SIG-M5 (cell line): ENCODE measurements around the gene RPS6KA5.
"Not testable (repeated sequence)": the region's sequence is repeated elsewhere in the genome, so short reads cannot be mapped to it uniquely, and the experiment has no call there.

ENCODE experiments used
- DNase-seq: peaks from one replicate; lab custom pipeline; 2025; lab: John Stamatoyannopoulos, UW

The RPS6KA5 gene

GRCh38 chr14:90870950-90871604 lies 189.4 kb downstream of the RPS6KA5 start:
- no peak for DNase-seq

DNA sequence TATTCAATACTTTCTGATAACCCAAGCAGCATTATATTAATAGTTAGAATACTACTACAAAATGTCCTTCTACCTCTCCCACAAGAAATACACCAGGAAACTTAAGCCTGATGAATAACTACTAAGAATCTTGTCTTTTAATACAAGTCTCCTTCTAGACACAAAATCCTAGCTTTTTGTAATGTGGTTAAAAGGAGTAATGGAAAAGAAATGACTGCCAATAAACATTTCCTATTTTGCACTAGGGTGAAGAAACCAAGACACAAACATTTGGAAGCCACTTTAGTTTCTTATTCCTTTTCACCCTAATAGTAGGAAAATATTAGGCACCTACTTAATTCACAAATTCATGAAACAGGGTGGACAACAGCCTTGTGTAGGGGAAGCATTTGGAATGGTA lies 192.9 kb downstream of the RPS6KA5 start:
- no peak for DNase-seq

DNA sequence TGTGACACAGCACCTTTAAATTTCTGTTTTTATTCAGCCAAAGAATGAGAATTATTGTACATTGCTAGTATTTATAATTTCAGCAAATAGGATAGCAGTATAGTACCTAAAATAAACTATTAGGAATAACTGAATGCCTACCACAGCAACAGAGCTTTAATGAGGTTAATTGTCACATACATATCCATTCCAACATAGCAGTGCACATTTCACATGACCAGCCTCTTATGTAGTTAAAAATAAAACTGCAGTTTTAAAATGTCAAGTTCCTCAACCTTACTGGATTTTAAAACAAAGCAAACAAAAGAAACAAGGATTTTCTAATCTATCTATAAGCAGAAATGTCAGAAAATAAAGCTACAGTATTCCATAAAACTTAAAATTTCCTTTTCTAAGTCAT lies 193.6 kb downstream of the RPS6KA5 start:
- DNase-seq, result no peak

DNA sequence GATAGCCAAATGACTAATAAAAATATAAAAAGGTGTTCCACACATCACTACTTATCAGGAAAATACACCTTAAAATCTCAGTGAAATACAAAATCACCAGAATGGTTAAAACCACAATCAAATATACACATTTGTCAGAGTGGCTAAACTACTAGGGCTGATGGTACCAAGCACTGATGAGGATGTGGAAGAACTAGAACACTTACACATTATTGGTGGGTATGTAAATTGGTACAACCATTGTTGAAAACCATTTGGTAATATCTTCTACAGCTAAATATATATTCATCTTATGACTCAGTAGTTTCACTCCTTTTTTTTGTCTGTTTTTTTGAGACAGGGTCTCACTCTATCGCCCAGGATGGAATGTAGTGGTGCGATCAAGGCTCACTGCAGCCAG lies 195.7 kb downstream of the RPS6KA5 start:
- DNase-seq, result no peak

DNA sequence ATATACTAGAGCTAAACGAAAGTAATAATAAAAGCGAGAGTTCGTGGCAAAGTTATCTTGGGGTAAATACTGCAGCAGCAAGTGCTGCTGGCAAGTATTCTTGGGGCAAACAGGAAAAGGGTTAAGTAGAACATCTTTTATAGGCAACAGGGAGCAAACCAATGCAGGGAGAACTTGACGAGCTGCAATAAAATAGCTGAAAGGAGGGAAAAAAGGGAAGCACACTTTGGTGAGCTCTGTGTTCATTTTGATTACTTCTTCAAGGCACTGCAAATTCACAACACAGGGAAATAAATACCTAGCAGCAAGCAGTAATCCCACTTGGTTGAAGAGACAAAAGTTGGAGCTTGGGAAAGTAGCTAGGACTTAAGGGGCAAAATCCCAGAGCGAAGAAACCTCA lies 201.9 kb downstream of the RPS6KA5 start:
- no peak for DNase-seq

DNA sequence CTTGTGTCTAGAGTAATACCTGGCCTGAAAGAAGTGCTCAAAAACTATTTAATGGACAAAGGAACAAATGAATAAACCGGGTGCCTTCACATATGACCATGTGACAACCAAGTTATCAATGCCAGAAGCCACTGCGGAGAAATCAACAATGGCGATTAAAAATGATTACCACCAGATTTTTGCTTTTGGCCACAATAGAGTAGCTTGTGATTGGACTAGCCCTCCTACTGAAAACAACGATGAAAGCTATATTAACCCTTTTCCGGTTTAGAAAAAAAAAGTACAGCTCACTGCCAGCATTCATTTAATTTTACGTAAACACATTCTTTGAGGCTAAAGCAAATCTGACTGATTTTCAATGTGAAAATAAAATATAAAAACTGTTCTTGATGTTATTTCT lies 202.6 kb downstream of the RPS6KA5 start:
- no peak for DNase-seq

DNA sequence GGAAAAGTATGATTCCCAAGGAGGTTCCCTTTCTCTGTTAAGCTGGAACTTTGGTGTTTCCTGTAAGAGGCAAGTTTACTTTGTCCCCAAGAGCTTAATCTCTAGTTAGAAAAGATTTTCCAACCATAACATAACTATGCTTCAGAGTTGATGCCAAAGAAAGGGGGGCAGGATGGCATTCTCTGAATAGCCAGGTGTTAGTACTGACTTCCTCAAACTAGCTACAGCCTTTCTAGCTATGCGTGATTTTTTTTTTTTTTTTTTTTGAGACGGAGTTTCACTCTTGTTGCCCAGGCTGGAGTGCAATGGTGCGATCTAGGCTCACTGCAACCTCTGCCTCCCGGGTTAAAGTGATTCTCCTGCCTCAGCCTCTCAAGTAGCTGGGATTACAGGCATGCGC lies 204.3 kb downstream of the RPS6KA5 start:
- DNase-seq, result not testable (repeated sequence)

DNA sequence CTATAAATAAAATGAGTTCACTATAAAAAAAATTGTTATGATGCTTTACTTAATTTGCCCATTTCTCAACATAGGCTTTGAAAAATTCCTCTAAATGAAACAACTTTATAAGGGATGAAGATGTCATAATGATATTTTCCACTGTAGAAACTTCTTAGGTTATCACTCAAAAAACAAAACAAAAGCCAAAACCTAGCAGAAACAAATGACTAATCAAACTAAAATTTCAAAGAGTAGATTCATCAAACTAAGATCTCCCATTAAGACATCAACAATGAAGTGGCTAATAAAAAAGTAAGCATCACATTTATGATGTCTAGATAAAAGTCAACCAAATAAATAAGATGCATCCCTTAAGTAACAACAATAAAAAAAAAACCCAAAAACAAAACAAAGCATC lies 207.3 kb downstream of the RPS6KA5 start:
- no peak for DNase-seq

GRCh38 chr14:90851327-90852036 lies 209.0 kb downstream of the RPS6KA5 start:
- no peak for DNase-seq

DNA sequence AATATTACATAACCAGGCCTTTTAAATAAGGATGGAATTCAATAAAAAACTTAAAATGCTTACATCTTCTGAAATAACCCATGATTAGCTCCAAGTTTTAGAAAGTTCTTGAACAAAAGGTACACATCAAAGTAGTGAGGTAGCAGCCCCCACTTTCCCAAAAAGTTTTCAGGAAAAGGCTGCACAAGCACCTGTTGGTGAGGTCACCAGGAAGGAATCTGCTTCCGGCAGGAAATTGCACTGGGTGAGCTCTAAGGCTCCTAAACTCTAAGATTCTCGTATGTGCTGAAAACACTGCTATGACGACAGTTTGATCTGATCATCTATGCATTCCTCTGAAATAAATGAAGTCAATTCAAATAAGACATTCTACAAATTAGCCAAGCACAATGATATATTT lies 210.0 kb downstream of the RPS6KA5 start:
- no peak for DNase-seq

DNA sequence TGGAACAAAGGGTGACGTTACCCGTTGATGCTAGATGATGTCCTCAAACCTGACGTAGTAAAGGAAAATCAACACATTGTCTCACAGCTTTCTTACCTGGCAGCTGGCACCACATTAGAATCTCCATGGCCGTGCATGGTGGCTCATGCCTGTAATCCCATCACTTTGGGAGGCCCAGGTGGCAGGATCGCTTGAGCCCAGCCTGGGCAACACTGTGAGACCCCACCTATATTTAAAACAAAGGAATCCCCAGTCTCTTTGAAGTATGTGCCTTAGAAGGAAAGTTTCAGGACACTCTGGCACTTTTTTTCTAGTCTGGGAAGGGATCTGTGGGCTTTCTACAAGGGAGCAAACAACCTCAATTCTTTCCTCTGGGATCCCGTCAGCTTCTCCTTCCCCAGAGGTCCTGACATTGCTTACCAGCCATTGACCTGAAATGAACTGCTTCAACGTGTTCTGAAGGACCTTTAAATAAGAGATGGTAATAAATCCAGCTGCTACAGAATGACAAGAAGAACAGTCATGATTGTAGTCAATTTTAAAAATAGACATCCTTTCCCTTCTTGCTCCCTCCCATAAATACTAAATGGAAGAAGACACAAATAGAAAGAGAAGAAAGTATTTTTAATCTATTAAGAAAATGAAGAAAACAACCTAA lies 210.5 kb downstream of the RPS6KA5 start:
- no peak for DNase-seq

GRCh38 chr14:90848944-90849731 lies 211.3 kb downstream of the RPS6KA5 start:
- no peak for DNase-seq

DNA sequence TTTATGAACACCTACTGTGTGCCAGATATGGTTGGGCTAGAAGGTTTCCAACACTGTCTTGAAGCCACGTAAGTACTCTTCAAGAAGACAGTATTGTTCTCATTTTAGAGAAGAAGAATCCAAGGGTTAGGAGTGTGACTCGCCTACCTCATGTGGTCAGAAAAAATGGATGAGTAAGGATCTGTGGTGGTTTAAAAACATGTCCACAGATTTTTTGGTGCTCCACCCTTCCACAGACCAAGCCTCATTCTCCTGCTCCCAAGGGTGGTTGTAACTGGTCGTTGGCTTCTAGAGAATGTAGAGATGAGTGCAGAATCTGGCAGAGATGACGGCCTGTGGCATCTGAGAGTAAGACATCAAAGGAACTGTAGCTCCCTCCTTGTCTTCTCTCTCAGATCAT lies 213.9 kb downstream of the RPS6KA5 start:
- no peak for DNase-seq

- DNase-seq, result no peak
These were observed 216.1 kb downstream of the RPS6KA5 start for GRCh38 chr14:90844321-90844720.

DNA sequence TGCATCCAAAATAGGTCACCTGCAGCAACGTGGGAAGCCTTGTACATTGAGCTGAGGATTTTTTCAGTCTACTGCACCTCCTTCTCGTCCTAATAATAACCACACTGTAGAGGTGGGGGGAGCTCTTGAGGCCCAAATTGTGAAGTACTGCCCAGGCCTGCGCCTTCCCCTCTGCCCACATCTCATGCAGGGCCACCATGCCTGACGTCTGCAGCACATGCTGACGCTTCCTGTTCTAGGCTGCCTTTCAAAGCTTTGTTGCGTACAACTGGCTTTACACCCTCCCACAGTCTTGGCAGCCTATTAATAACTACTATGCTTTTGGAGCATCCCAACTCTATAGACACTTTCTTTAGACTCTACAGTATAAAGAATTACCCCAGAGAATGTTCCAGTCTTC lies 217.7 kb downstream of the RPS6KA5 start:
- DNase-seq, result no peak

DNA sequence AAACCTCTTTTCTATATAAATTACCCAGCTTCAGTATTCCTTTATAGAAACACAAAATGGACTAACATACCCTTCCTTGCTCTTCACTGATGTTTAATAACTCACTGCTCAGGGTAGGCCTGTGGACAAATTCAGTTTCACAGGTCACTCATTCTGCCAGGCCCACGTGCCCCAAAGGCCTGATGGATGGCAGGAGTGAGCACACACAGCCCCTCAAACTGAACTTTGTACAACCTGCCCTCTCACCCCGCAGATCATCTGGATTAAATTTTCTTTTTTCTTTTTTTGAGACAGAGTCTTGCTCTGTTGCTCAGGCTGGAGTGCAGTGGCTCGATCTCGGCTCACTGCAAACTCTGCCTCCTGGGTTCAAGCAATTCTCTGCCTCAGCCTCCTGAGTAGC lies 219.8 kb downstream of the RPS6KA5 start:
- DNase-seq, result not testable (repeated sequence)

GRCh38 chr14:90839889-90840266 lies 220.6 kb downstream of the RPS6KA5 start:
- DNase-seq, result no peak

DNA sequence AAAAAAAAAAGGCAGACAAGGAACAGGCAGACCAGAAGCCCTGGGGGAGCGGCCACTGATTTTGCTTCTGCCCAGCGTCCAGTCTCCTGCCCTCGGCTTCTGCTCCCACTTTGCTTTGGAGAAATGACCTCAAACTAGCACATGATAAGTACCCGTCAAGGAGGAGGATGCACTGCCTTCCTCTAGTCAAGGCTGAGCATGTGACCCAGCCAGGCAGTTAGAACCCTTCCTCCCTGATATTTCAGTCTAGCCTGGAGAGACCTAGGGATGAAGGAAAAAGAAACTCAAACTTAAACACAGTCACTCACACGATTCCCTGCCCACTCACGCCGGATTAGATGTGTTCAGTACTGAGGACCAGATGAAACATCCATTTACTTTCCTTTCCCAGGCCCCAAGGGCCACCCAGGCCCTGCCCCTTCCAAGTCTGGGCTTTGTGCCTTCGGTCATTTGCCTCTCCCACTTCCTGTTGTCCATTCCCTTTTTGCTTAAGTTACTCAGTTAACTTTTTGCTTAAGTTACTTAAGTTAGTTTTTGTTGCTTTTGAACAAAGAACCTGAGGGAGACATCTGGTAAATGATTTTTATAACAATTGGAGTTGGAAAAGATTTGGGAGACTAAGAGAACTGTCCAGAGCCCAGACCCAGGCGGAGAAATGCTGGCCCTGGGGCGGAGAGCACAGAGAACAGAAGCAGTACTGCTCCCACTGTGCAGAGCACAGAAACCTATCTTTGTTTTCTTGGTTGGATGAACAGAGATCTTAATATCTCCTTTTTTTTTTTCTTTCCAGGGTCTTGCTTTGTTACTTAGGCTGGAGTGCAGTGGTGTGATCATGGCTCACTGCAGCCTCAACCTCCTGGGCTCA lies 221.2 kb downstream of the RPS6KA5 start:
- DNase-seq, result no peak

DNA sequence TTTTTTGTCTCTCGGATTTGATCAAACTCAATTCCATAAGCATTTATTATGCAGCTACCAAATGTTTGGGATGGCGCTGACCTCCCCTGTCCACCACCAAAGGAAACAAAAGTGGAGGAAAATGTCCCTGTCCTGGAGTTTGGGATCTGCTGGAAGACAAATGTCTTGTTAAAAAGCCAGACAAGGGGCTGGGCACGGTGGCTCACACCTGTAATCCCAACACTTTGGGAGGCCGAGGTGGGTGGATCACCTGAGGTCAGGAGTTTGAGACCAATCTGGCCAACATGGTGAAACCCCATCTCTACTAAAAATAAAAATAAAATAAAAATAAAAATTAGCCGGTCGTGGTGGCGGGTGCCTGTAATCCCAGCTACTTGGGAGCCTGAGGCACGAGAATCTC lies 221.9 kb downstream of the RPS6KA5 start:
- DNase-seq, result not testable (repeated sequence)

DNA sequence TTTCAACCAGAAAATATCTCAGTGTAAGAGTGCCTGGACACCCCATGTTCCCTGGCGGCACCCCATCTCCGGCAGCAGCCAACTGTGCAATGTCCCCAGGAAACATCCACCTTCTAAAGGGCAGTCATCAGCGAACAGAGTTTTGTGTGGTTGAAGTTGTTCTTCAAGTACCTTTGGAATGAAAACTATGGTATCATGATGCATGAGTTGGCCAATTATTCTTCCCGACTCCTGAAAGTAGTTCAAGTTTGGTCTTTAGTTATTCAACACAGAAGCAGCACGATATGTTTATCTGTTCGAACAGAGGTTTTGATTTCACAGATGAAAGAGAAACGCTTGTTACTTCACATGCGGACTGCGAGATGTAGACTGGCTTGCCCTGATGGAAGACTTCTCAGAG lies 223.1 kb downstream of the RPS6KA5 start:
- DNase-seq, result no peak

- DNase-seq, result no peak
These were observed 223.8 kb downstream of the RPS6KA5 start for GRCh38 chr14:90836692-90837063.

DNA sequence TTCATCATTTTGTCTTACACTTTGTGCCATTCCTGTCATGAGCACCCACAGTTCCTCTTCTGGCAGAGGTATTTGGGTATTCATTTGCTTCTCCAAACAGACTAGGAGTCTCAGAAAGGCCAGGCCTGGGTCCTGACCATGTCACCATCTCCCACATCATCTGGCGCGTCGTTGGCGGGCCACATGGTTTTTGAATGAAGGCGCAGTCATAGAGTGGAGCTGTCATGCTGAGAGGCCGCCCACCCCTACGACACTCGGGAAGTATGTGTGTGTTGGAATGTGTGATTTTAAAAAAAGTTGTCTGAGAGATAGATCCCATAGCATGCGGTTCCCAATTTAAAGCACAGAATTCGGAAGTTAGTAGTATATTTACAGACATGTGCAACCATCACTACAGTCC lies 228.6 kb downstream of the RPS6KA5 start:
- DNase-seq, result no peak
